Vagina (tissue), 2 donors: ENCODE measurements around the gene EPO.

Source experiments
- POLR2A ChIP-seq, 2 donors: fragments of 450-650 bp; IDR thresholded peaks; one replicate each; pipeline ENCODE4 v1.6.1; 2017; ENCODE audit warnings: antibody characterized with exemption in 2 of 2, mild to moderate bottlenecking in 2 of 2, moderate library complexity in 2 of 2
- TF ChIP-seq, protein P1 (sequence below), 3 experiments: fragments of 450-650 bp in 2 of 3; fragments of 200-600 bp in 1 of 3; sonication (generic) in 1 of 3; IDR thresholded peaks; one replicate each; pipeline ENCODE4 v1.5.1; 2017 to 2019; ENCODE audit warnings: antibody characterized with exemption in 3 of 3, mild to moderate bottlenecking in 2 of 3, moderate library complexity in 2 of 3

DNA sequence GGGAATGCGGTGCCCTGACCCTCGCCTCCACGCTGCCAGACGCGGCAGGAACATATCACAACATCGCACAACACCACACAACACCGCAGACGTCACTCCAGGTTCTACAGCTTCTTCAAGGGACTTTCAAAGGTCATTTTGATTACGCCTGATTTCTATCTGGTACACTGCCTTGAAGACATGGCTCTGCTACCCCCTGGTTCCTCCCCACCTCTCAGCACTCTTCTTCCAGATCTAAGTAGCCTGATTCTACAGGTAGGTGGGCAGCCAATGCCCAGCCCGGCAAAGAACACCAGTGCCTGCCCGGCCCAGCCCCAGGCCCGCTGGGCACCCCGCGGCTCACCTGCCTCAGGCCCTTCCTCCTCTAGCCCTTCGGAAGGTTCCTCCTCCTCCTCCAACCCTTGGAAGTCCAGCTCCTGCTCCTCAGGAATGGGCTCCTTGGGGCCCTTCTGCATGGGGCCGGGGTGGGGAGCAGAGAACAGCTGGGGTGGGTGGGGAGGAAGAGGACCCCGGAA lies 34.6 kb upstream of the EPO start:
- TF ChIP-seq, protein P1, sequence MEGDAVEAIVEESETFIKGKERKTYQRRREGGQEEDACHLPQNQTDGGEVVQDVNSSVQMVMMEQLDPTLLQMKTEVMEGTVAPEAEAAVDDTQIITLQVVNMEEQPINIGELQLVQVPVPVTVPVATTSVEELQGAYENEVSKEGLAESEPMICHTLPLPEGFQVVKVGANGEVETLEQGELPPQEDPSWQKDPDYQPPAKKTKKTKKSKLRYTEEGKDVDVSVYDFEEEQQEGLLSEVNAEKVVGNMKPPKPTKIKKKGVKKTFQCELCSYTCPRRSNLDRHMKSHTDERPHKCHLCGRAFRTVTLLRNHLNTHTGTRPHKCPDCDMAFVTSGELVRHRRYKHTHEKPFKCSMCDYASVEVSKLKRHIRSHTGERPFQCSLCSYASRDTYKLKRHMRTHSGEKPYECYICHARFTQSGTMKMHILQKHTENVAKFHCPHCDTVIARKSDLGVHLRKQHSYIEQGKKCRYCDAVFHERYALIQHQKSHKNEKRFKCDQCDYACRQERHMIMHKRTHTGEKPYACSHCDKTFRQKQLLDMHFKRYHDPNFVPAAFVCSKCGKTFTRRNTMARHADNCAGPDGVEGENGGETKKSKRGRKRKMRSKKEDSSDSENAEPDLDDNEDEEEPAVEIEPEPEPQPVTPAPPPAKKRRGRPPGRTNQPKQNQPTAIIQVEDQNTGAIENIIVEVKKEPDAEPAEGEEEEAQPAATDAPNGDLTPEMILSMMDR (IDR thresholded peaks at IDR 0.05): no peak
- no peak for TF ChIP-seq POLR2A (IDR thresholded peaks at IDR 0.05)
